NCI-H2227 treated with DMSO at 0.1 percent for 48 hours (cell line): Measurements from ENCODE around the gene FHIT.
"Not testable (repeated sequence)": the region's sequence is repeated elsewhere in the genome, so short reads cannot be mapped to it uniquely, and the experiment has no call there.

Source experiments
- DNase-seq: peaks from one replicate; lab custom pipeline; 2025; lab: John Stamatoyannopoulos, UW

Gene FHIT

DNA sequence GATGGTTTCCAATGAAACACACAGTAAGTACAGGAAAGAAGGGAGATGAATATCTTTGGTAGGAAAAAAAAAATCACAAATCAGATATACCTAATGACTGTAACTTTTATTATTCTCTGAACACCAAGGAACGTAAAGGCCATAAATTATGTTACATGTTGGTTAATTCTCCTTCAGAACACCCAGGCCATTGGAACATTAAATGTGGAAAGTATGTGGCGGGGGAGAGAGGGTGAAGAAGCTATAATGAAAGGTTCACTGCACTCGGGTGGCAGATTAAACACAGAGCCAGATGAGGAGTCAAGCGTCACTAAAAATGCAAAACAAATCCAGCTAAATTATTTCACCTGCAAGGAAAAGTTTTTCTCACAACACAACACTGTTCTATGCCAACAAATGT, 193.8 kb downstream of the FHIT start:
- no peak for DNase-seq

DNA sequence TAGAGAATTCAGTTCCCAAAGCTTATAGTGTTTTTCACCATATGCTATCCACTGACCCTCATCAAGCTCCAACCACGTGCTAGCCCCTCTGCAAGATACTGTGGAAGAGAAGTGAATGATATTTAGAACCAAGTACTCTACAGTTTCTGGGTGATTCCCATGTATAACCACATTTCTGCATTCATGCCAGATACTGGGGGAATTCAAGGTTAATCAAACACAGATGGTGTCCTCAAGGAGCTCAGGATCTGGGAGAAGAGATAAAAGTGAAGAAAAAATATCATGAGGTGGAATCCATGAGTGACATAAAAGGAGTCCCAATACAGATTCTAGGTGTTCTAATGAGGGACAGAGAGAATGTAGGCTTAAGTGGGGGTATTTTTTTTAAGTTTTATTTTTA, 195.8 kb downstream of the FHIT start:
- DNase-seq: no peak

DNA sequence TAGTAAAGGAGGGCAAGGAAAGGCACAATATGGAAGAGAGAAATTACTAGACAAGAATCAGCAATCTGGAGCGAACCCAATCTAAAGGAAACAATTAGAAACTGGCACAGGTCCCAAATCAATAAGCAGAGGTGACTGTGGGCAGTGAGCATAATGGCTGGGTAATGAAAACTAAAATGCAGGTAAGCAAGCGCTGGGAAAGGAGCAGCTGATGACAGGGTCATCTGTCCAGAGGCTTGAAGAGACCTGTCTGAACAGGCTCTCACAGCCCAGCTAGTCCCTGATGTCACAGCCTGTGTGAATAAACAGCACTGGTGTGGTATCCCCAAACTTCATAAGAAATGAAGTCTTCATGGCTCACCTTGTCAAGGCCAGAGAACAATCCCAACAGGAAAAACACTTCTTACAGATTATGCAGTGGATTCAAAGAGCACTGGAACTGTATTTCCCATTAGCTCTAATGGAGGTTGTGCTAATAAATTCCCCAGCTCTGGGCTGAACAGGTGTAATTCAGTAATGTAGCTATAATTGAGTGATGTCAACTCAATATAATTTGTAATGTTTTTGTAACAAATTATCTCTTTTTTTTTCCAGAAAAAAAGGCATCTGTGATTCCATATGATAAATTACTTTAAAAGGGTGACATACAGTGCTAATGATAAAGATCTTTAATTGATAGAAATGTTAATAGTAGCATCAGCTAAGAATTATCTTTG, 197.3 kb downstream of the FHIT start:
- no peak for DNase-seq

DNA sequence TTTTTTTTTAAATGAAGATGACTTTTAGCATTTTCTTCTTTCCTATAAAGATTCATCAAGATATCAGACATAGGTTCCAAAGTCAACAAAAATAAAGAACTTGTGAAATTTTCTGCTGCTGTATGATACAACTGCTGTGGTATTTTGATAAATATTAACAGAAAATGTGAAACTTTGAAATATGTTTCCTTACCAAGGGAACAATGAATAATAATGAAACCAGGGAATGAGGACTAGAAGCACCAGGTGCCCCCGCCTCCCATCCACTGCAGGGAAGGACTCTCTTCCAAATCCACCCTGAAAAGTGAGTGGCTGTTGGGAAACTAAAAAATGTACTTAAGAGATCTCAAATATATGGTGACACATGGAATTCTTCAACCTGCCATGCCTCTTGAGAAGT, 198.4 kb downstream of the FHIT start:
- DNase-seq: no peak

DNA sequence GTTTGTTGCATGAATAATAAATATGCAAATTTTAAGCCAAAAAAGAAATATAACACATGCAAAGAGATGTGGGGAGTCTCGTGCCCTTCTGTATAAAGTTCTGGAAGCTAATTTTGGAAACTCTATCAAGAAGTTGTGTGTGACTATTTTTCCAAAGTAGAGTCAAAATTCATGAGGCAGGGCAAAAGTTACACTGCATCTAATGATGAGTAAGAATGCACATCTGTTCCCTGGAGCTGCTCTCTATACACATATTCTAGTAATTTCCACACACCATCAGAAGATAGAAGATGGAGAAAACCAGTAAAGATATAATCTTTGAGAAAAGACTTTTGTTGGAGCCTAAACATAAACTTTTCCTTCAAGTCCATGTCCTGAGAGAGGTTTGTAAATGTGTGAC, 199.6 kb downstream of the FHIT start:
- no peak for DNase-seq

DNA sequence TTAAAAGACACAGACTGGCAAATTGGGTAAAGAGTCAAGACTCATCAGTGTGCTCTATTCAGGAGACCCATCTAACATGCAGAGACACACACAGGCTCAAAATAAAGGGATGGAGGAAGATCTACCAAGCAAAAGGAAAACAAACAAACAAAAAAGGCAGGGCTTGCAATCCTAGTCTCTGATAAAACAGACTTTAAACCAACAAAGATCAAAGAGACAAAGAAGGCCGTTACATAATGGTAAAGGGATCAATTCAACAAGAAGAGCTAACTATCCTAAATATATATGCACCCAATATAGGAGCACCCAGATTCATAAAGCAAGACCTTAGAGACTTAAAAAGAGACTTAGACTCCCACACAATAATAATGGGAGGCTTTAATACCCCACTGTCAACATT, 206.1 kb downstream of the FHIT start:
- DNase-seq: not testable (repeated sequence)

DNA sequence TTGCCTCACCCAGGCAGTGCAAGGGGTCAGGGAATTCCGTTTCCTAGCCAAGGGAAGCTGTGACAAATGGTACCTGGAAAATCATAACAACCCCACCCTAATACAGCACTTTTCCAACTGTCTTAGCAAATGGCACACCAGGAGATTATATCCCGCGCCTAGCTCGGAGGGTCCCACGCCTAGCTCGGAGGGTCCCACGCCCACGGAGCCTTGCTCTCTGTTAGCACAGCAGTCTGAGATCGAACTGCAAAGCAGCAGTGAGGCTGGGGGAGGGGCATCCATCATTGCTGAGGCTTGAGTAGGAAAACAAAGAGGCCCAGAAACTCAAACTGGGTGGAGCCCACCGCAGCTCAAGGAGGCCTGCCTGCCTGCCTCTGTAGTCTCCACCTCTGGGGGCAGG, 208.1 kb downstream of the FHIT start:
- no peak for DNase-seq

DNA sequence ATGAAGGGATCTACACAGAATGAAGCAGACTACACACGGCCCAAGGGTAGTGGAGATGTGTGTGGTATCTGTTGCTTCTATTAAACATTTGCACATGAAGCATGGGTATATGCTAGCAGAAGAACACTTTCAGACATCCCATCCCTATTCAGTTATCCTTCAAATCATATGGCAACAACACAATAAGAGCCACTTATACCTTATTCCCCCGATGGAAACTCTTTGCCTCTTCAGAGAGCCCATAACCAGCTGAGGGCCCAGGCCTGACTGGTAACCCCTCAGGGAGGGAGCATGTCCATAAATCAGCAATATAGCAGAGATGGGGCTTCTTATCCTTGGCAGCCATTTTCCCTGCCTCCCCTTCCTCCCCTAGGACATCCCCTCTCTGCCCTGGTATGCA, 210.6 kb downstream of the FHIT start:
- no peak for DNase-seq

DNA sequence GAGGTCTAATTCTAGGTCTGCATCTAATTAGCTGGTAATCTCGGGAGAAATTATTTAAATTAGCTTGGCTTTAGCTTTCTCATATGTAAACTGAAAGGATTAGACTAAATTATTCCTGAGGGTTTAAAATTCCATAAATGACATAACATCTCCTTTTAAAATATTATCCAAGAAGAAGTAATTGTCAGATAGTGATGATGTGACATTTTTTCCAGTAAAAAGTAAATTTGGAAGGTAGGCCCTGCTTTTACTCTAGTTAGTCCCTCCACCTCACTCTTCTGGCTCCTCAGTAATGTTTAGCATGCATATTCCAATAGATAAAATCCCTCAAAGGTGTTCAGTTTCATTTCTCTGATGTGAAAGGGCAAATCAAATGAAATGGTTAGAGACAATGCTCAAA, 215.7 kb downstream of the FHIT start:
- no peak for DNase-seq

DNA sequence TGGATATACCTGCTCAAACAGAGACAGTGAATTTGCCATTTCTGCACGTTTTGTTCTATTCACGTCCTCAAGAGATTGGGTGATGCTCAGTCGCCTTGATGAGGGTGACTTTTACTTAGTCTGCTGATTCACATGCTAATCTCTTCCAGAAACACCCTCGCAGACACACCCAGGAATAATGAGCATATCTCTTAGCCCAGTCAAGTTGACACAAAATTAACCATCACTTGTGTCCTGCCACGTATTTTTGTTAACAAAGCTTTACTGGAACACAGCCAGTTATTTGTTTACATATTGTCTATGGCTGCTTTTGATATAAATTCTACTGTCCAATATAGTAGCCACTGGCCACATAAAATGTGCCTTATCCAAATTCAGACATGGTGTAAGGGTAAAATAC, 218.3 kb downstream of the FHIT start:
- DNase-seq: no peak

DNA sequence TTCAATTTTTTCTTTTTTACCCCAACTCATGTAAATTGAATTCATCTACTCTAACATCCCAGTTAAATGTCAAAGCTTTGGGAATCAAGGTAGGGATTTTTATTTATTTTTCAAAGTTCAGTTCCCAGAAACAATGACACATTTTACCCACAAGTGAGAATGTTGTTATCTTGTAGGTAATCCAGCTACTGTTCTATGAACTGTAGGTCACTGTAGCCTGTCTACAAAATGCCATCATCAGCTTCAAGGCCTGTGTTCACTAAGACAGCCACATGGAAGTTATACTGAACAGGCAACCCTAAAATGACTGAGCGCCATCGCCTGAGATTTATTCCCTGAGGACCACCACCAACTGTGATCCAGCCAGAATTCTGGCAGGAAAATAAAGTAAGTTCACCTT, 219.7 kb downstream of the FHIT start:
- no peak for DNase-seq

DNA sequence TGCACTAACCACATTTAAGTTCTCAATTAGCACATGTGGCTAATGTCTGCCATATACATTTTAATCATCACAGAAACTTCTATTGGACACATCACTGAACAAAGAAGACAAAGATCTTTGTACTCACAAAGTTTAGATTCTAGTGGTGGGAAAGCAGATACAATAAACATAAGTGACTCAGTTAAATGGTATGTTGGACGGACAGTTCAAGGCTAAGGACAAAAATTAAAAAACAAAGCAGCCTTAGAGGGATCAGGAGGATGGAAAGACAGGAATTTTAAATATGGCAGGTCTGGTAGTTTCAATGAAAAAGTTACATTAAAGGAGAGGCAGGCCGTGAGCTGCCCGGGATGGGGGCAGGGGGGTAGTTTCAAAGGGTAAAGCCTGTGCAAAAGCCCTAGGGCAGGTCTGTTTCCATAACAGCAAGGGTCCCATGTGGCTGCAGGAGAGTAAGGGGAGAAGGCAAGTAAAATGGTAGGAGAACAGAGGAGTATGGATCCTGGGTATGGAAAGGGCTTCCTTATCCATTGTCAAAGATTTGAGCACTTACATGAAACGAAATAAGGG, 220.7 kb downstream of the FHIT start:
- DNase-seq: no peak

DNA sequence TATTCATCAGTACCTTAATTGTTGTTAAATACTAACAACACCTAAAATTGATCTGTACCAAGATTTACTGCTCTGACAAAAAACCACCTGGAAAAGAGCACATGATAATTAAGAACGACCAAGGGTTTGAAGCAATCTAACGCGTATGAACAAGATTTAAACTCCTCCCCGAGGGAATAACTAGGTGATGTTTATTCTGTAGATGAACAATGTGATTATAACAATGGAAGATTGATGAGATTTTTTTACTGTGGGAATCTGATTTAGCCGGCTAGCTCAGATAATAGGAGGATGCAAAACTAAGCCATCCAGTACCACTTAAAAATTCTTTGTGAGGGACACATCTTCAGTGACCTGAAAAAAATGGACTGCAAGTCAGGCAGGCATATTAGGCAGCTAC, 222.1 kb downstream of the FHIT start:
- DNase-seq: no peak

DNA sequence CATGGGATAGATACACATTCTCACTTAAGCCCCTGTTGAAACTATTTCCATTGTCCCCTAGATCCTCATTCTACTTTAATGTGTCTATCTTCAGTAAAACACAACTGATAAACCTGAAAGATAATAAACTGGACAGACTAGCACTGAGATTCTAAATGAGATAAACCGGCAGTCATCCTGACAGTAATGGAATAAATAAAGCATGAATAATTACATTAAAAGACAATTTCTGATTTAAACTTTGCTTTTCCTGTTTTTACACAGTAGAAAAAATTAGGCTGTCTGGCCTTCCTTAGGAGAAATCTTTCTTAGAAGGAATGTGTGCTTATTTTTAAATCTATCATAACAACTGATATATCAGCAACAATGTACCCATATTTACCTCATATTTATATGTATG, 232.4 kb downstream of the FHIT start:
- DNase-seq: no peak

DNA sequence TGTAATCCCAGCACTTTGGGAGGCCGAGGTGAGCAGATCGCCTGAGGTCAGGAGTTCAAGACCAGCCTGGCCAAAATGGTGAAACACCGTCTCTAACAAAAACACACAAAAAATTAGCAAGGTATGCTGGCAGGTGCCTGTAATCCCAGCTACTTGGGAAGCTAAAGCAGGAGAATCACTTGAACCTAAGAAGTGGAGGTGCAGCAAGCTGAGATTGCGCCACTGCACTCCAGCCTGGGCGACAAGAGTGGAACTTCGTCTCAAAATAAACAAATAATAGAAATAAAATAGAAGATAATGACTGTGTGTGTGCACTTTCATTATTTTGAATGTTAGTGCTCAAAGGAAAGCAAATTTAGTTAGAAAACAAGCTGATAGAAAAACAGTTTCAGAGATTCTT, 234.2 kb downstream of the FHIT start:
- DNase-seq: not testable (repeated sequence)

DNA sequence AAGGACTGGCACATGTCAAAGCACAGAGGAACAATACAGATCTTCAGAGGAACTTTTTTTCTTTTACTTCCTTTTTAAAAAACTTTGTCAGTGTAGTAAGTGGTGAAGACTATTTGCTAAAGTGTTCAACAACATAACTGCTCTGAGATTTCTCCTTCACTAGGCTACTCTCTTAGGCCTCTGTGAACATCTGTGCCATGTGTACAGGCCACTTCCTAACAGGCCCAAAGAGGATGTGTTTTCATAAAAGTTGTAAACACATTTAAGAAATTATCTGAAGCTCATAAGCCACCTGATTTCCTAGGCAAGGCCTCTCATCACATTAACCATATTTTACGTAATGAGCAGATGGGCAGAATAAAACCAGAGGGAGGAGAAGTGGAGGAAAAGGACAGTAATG, 235.4 kb downstream of the FHIT start:
- no peak for DNase-seq

DNA sequence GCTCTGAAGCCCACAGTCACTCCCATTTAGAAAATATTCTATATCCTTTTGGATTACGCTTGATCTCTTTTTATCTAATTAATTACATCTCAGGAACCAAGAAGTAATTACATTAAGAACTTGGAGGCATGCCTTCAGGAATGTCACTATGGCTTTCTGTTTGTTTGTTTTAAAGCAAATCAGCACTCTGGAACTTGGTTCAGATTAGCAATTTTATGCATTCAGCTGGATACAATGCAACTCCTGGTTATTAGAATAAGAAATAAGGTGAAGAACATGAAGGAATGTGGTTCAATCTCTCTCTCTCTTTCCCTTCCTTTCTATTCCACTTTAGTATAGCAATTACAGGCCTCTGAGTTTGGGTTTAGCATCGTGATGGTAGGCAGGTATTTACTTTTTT, 235.8 kb downstream of the FHIT start:
- DNase-seq: no peak

DNA sequence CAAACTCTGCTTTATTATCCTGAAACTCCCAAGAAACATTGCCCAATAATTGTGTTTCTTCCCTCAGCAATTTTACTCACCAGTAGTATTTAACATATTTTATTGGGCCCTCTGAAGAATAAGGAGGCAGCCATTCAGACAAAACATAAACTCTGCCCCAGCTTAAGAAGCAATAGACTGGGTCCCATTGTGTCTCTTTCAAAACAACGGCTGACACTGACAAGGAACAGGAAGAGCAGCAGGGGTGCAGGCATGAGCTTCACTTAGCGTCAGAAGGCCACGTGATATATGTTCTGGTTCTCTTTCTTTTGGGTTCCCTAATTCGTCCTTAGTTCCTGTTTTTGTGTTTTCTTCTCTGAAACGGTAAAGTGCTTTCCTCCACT, 242.3 kb downstream of the FHIT start:
- DNase-seq: no peak

DNA sequence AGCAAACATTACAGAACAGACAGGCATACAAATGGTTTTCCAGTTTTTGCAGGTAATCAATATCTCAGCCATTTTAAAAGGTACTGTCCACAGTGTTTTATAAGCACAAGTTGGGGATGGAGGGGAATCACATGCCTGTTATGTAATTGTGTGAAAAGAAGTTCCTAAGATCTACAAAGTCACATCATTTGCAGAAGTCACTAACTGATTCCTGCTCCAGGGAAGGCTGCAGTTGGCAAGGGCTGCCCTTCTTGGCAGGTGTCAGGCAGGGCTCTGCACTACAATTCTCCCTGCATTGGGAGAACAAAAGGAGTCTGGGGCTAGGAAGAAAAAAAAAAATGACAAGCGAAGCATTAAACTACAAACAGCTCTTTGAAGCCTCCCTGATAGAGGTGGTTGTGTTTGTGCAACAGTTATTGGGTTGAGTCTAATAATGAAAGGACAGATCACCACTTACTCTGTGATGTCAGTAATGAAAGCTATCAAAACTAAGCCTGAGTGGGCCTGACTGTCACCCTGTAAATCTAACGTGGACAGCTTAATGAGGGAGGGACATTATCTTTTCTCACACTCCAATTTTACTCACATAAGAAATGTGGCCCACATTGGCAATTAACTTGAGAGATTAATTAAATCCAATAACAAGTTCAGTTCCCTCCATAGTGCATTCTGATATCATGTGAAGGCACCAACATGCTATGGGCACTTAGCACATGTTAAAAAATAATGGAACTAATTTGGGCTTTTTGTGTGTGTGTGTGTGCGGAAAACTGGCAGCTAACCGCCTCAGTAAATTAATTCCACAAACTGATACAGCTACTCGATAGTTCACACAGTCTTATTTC, 242.9 kb downstream of the FHIT start:
- no peak for DNase-seq

DNA sequence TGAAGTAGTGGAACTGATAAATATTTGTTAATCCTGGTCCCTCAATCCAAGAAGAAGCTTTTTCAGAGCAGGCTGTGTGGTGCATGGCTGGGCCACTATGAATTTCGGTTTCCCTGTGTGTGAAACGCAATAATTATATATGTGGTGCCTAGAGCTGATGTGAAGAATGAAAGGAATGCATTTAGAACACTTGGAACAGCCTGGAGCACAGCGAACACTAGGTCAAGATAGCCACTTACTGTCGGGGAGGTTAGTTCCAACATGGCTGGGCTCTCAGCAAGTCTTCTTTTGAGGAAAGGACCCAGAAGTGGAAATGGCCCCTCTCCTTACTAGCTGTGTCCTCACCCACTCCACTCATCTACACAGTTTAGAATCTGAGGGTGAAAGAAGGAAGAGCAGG, 245.7 kb downstream of the FHIT start:
- no peak for DNase-seq

DNA sequence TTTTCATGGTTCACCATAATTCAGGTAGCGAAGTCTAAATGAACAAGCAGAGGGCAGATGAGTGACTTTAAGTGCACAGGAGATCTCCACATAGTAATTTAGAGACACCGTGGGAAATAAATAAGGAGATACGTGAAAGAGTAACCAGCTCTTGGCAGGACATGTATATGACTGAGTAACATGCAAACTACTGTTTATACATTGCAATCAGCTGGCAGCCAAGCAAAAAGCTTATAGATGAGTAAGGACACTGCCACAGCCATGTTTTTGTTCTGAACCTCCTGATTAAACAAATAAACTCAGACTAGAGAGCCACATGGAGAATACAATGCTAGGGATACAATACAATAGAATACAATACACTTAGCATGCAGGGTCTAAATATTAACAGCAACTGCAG, 252.4 kb downstream of the FHIT start:
- DNase-seq: no peak

DNA sequence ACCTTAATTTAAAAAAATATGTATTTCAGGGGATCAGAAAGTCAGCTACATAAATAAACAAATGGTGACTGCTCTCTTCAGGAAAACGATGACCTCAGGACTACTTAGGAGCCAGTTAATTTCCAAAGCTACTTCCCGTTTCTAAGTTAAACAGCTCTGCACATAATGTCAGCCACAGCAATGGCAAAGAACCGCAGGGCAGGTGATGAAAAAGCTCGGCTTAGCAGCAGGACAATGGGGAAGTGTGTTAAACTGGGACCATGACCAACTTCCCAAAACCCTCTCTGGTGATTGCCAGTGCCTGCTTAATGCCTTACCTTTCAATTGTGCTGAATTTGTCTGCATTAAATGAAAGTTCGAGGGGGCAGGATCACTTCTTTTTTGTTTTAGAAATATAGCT, 258.9 kb downstream of the FHIT start:
- no peak for DNase-seq

DNA sequence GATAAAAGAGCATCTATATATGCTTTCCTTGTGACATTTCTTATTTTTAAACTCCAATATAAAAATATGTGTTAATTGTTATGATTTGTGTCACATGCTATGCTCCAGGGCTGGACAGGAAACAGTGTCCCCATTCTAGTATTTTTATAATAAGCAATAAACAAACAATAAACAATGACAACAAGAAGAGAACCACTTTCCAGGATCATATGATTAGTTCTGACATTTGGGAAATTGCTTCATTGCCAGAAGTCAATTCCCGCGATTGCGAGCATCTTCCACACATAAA, 260.9 kb downstream of the FHIT start:
- no peak for DNase-seq
